H9 (cell line): Measurements from ENCODE around the gene HLA-E. TPM values are rescaled to one million over a fixed set of nuclear protein-coding genes. Genes with fewer than 3 reads are reported as not detected.
"Not testable (repeated sequence)": the region's sequence is repeated elsewhere in the genome, so short reads cannot be mapped to it uniquely, and the experiment has no call there.

Experiments used
- DNase-seq: peaks from one replicate; pipeline ENCODE4 v3.0.0-alpha.2; 2017
- H2AFZ ChIP-seq: one replicate; pipeline ENCODE4 v1.6.1; 2013; ENCODE audit warnings: mild to moderate bottlenecking, low read length, control low read depth, moderate library complexity
- H2AK5ac ChIP-seq: 2 replicates; pipeline ENCODE4 v1.6.1; 2013; ENCODE audit warnings: low read length, control low read depth, mixed read lengths; ENCODE audit not compliant: insufficient read length
- H2BK120ac ChIP-seq: one replicate; pipeline ENCODE4 v1.6.1; 2013; ENCODE audit warnings: low read depth, mild to moderate bottlenecking, low read length, control low read depth, inconsistent platforms; ENCODE audit not compliant: poor library complexity, severe bottlenecking
- H2BK12ac ChIP-seq: 2 replicates; pipeline ENCODE4 v1.6.1; 2013; ENCODE audit warnings: low read length, control low read depth, mixed read lengths, low read depth; ENCODE audit not compliant: insufficient read length
- H2BK15ac ChIP-seq: 2 replicates; pipeline ENCODE4 v1.6.1; 2013; ENCODE audit warnings: low read depth, low read length, control low read depth
- H2BK20ac ChIP-seq: one replicate; pipeline ENCODE4 v1.6.1; 2013; ENCODE audit warnings: low read depth, mild to moderate bottlenecking, low read length, control low read depth, inconsistent platforms; ENCODE audit not compliant: poor library complexity, severe bottlenecking
- H2BK5ac ChIP-seq: 2 replicates; pipeline ENCODE4 v1.6.1; 2013; ENCODE audit warnings: low read length, control low read depth, mixed read lengths; ENCODE audit not compliant: insufficient read length
- H3K14ac ChIP-seq: 2 replicates; pipeline ENCODE4 v1.6.1; 2013; ENCODE audit warnings: low read length, control low read depth; ENCODE audit not compliant: insufficient read depth
- H3K18ac ChIP-seq: 2 replicates; pipeline ENCODE4 v1.6.1; 2013; ENCODE audit warnings: low read depth, mild to moderate bottlenecking, mixed read lengths, low read length, control low read depth; ENCODE audit not compliant: insufficient read length
- H3K23ac ChIP-seq: 2 replicates; pipeline ENCODE4 v1.6.1; 2013; ENCODE audit warnings: low read length, control low read depth, mixed read lengths, low read depth; ENCODE audit not compliant: insufficient read length
- H3K23me2 ChIP-seq: 2 replicates; pipeline ENCODE4 v1.6.1; 2013; ENCODE audit warnings: low read depth, mild to moderate bottlenecking, mixed read lengths, low read length, control low read depth; ENCODE audit not compliant: insufficient read length, poor library complexity, severe bottlenecking
- H3K27ac ChIP-seq: 2 replicates; pipeline ENCODE4 v1.5.1; 2013; ENCODE audit warnings: low read length, control low read depth, mixed read lengths, low read depth; ENCODE audit not compliant: insufficient read length
- H3K27me3 ChIP-seq: 2 replicates; pipeline ENCODE4 v1.6.1; 2013; ENCODE audit warnings: low read length, control low read depth, inconsistent platforms; ENCODE audit not compliant: insufficient read depth
- H3K4ac ChIP-seq: 2 replicates; pipeline ENCODE4 v1.6.1; 2013; ENCODE audit warnings: low read depth, mild to moderate bottlenecking, control low read depth, inconsistent platforms, low read length, moderate library complexity
- H3K4me1 ChIP-seq: 2 replicates; pipeline ENCODE4 v1.6.1; 2013; ENCODE audit warnings: low read length, control low read depth, inconsistent platforms; ENCODE audit not compliant: insufficient read depth
- H3K4me2 ChIP-seq: 2 replicates; pipeline ENCODE4 v1.6.1; 2013; ENCODE audit warnings: low read length, control low read depth, mixed read lengths; ENCODE audit not compliant: insufficient read length, insufficient read depth
- H3K56ac ChIP-seq: 2 replicates; pipeline ENCODE4 v1.6.1; 2013; ENCODE audit warnings: low read depth, mild to moderate bottlenecking, mixed read lengths, low read length, control low read depth; ENCODE audit not compliant: insufficient read length
- H3K79me1 ChIP-seq: 2 replicates; pipeline ENCODE4 v1.6.1; 2013; ENCODE audit warnings: low read depth, mild to moderate bottlenecking, moderate library complexity, low read length, control low read depth, inconsistent platforms; ENCODE audit not compliant: insufficient read depth, poor library complexity, severe bottlenecking
- H3K79me2 ChIP-seq: 2 replicates; pipeline ENCODE4 v1.6.1; 2013; ENCODE audit warnings: low read length, control low read depth, inconsistent platforms; ENCODE audit not compliant: insufficient read depth
- H3K9ac ChIP-seq: 2 replicates; pipeline ENCODE4 v1.6.1; 2013; ENCODE audit warnings: low read length, control low read depth, mixed read lengths; ENCODE audit not compliant: insufficient read length; ENCODE audit errors: extremely low read depth
- H3K9me3 ChIP-seq: one replicate; pipeline ENCODE4 v1.6.1; 2013; ENCODE audit warnings: low read depth, low read length, inconsistent platforms; ENCODE audit not compliant: control insufficient read depth
- H3T11ph ChIP-seq: one replicate; pipeline ENCODE4 v1.6.1; 2013; ENCODE audit warnings: mild to moderate bottlenecking, low read length, control low read depth, inconsistent platforms
- H4K20me1 ChIP-seq: one replicate; pipeline ENCODE4 v1.6.1; 2013; ENCODE audit not compliant: control insufficient read depth, insufficient read length, insufficient read depth
- H4K5ac ChIP-seq: 2 replicates; pipeline ENCODE4 v1.6.1; 2013; ENCODE audit warnings: low read depth, mild to moderate bottlenecking, mixed read lengths, low read length, control low read depth; ENCODE audit not compliant: insufficient read length
- H4K8ac ChIP-seq: replicated peaks from 2 replicates; pipeline ENCODE4 v1.6.1; 2013; ENCODE audit warnings: low read length, control low read depth, mixed read lengths, low read depth; ENCODE audit not compliant: insufficient read length
- H4K91ac ChIP-seq: 2 replicates; pipeline ENCODE4 v1.6.1; 2013; ENCODE audit warnings: low read depth, mild to moderate bottlenecking, moderate library complexity, mixed read lengths, low read length, control low read depth; ENCODE audit not compliant: insufficient read length
- H3K27ac Mint-ChIP-seq, 3 experiments: 2 replicates in 2 of 3; 3 replicates in 1 of 3; pipeline ENCODE4 v1.8.0; 2020 to 2021; ENCODE audit warnings: mixed read lengths in 3 of 3, mild to moderate bottlenecking in 1 of 3, moderate library complexity in 1 of 3
- H3K27me3 Mint-ChIP-seq: 2 replicates; pipeline ENCODE4 v1.8.0; 2021; ENCODE audit warnings: low read depth, mild to moderate bottlenecking, moderate library complexity, mixed read lengths
- H3K36me3 Mint-ChIP-seq, 3 experiments: 2 replicates in 2 of 3; 3 replicates in 1 of 3; pipeline ENCODE4 v1.8.0; 2020 to 2021; ENCODE audit warnings: low read depth in 3 of 3, mixed read lengths in 3 of 3; ENCODE audit not compliant: insufficient read depth in 1 of 3
- H3K4me1 Mint-ChIP-seq, 2 experiments: 2 replicates each; pipeline ENCODE4 v1.8.0; 2020; ENCODE audit warnings: mixed read lengths in 2 of 2
- H3K4me3 Mint-ChIP-seq, 2 experiments: 2 replicates in 1 of 2; 3 replicates in 1 of 2; pipeline ENCODE4 v1.8.0; 2020 to 2021; ENCODE audit warnings: mild to moderate bottlenecking in 2 of 2, mixed read lengths in 2 of 2, moderate library complexity in 1 of 2
- H3K9me3 Mint-ChIP-seq, 2 experiments: 2 replicates in 1 of 2; 3 replicates in 1 of 2; pipeline ENCODE4 v1.8.0; 2020; ENCODE audit warnings: mild to moderate bottlenecking in 2 of 2, mixed read lengths in 2 of 2, moderate library complexity in 1 of 2
- WGBS: extraction: QIAGEN DNeasy Blood & Tissue Kit; methylation state at CpG from one replicate; pipeline ENCODE4 v1.1.7; 2013; ENCODE audit warnings: missing lambda C conversion rate, low lambda C conversion rate, mixed read lengths; ENCODE audit not compliant: insufficient read length; ENCODE audit errors: extremely low coverage; 5-methylcytosine and 5-hydroxymethylcytosine counted together
- total RNA-seq: library from RNA; stranded (reverse); gene quantifications from 2 replicates; pipeline ENCODE4 v1.2.1, GENCODE V29; 2021
- TF ChIP-seq, protein P1 (sequence below): fragments of 200-600 bp; sonication (generic); conservative IDR thresholded peaks from 3 replicates; pipeline ENCODE4 v1.8.0; 2021; ENCODE audit warnings: antibody characterized with exemption, mild to moderate bottlenecking

HLA-E gene
- total RNA-seq, 1 experiment from 2014 or later, result 28.1 TPM

DNA sequence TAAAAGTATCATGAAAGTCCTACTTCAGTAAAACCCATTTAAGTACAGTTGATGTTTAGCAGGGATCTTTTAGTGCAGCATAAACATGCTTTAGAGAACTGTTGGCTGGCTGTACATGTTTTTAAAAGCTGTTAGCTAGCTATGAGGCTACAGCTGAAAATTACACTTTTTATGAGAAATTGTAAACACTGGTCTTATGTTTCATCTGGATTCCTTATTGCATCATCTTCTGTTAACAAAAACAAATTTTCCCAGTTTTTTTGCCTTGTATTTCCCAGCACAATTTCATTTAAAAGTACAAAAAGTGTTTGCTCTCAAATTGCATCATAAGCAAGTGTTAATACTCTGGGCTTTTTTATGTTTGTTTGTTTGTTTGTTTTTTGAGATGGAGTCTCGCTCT, 18.3 kb upstream of the HLA-E start:
- H3K4me1 Mint-ChIP-seq, result peaks cover 7 to 8% of the 10 kb centered on the region in 2 experiments
- no peak overlapping the region for H3K9ac ChIP-seq
- H3T11ph ChIP-seq, result no peak overlapping the region
- no peak for DNase-seq
- peaks cover 26% of the 10 kb centered on the region for H3K27me3 ChIP-seq
- no peak overlapping the region for H3K14ac ChIP-seq
- no peak overlapping the region for H2AFZ ChIP-seq
- no peak overlapping the region for H2BK15ac ChIP-seq
- WGBS, result no CpG with 5 or more reads among the region's 1 CpG
- TF ChIP-seq, protein P1, sequence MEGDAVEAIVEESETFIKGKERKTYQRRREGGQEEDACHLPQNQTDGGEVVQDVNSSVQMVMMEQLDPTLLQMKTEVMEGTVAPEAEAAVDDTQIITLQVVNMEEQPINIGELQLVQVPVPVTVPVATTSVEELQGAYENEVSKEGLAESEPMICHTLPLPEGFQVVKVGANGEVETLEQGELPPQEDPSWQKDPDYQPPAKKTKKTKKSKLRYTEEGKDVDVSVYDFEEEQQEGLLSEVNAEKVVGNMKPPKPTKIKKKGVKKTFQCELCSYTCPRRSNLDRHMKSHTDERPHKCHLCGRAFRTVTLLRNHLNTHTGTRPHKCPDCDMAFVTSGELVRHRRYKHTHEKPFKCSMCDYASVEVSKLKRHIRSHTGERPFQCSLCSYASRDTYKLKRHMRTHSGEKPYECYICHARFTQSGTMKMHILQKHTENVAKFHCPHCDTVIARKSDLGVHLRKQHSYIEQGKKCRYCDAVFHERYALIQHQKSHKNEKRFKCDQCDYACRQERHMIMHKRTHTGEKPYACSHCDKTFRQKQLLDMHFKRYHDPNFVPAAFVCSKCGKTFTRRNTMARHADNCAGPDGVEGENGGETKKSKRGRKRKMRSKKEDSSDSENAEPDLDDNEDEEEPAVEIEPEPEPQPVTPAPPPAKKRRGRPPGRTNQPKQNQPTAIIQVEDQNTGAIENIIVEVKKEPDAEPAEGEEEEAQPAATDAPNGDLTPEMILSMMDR, result no peak
- no peak overlapping the region for H2BK20ac ChIP-seq
- H4K20me1 ChIP-seq, result no peaks in the 10 kb centered on the region
- H3K27ac Mint-ChIP-seq, result no peak overlapping the region
- no peak overlapping the region for H4K91ac ChIP-seq
- no peaks in the 10 kb centered on the region for H3K4me1 ChIP-seq
- no peak overlapping the region for H3K4me3 Mint-ChIP-seq
- H3K27me3 Mint-ChIP-seq, result peaks cover 84% of the 10 kb centered on the region
- H3K23me2 ChIP-seq, result no peaks in the 10 kb centered on the region
- no peak overlapping the region for H2AK5ac ChIP-seq
- peaks cover 0 to 6% (median 5%) of the 10 kb centered on the region in 3 experiments; a peak in 5 of 7 replicates for H3K36me3 Mint-ChIP-seq
- H3K9me3 Mint-ChIP-seq, result peaks cover 18 to 24% of the 10 kb centered on the region in 2 experiments
- no peaks in the 10 kb centered on the region for H3K79me2 ChIP-seq
- H2BK5ac ChIP-seq, result no peak overlapping the region
- no peak overlapping the region for H3K56ac ChIP-seq
- H3K23ac ChIP-seq, result no peak overlapping the region
- no peak overlapping the region for H3K4me2 ChIP-seq
- no peak overlapping the region for H3K18ac ChIP-seq
- H4K8ac ChIP-seq, result no peak overlapping the region
- H3K9me3 ChIP-seq, result no peaks in the 10 kb centered on the region
- H3K79me1 ChIP-seq, result no peaks in the 10 kb centered on the region
- no peak overlapping the region for H3K27ac ChIP-seq
- no peak overlapping the region for H2BK12ac ChIP-seq
- H3K4ac ChIP-seq, result no peak overlapping the region
- no peak overlapping the region for H4K5ac ChIP-seq
- no peak overlapping the region for H2BK120ac ChIP-seq

DNA sequence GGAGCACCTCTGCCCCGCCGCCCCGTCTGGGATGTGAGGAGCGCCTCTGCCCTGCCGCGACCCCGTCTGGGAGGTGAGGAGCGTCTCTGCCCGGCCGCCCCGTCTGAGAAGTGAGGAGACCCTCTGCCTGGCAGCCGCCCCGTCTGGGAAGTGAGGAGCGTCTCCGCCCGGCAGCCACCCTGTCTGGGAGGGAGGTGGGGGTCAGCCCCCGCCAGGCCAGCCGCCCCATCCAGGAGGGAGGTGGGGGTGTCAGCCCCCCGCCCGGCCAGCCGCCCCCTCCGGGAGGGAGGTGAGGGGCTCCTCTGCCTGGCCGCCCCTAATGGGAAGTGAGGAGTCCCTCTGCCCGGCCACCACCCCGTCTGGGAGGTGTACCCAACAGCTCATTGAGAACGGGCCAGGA, 14.2 kb upstream of the HLA-E start:
- H3K79me2 ChIP-seq, H4K20me1 ChIP-seq, H3K9ac ChIP-seq, H4K91ac ChIP-seq, H3K4me2 ChIP-seq, H3K9me3 ChIP-seq, H2AK5ac ChIP-seq, H3K27me3 ChIP-seq, H2BK5ac ChIP-seq, H3K4me1 Mint-ChIP-seq, H3K4me3 Mint-ChIP-seq, H3K27ac Mint-ChIP-seq, H3K56ac ChIP-seq, H3K18ac ChIP-seq, H3K4ac ChIP-seq, H4K8ac ChIP-seq, H3K79me1 ChIP-seq, H3K14ac ChIP-seq, H2BK15ac ChIP-seq, H3K36me3 Mint-ChIP-seq, H3K23me2 ChIP-seq, H4K5ac ChIP-seq, H2AFZ ChIP-seq, H2BK120ac ChIP-seq, H3T11ph ChIP-seq, DNase-seq, H3K4me1 ChIP-seq, H3K27ac ChIP-seq, H3K23ac ChIP-seq, H2BK20ac ChIP-seq, H2BK12ac ChIP-seq: not testable (repeated sequence)
- Mint-ChIP-seq H3K9me3 (peaks cover 16 to 27% of the 10 kb centered on the region in 2 experiments), H3K27me3 (peaks cover 86% of the 10 kb centered on the region)
- WGBS, result no CpG with 5 or more reads among the region's 26 CpGs
